AG09319 (cell line): ENCODE measurements around the gene CMTR1.

Source experiments
- DNase-seq: peaks from one replicate; pipeline ENCODE4 v3.0.0-alpha.2; 2010; ENCODE audit warnings: low read depth; ENCODE audit errors: extremely low read depth
- TF ChIP-seq, protein P1 (sequence below): IDR thresholded peaks from 2 replicates; pipeline ENCODE4 v1.5.1; 2011; ENCODE audit warnings: low read depth, mild to moderate bottlenecking, inconsistent platforms, low read length, moderate library complexity

Gene CMTR1

DNA sequence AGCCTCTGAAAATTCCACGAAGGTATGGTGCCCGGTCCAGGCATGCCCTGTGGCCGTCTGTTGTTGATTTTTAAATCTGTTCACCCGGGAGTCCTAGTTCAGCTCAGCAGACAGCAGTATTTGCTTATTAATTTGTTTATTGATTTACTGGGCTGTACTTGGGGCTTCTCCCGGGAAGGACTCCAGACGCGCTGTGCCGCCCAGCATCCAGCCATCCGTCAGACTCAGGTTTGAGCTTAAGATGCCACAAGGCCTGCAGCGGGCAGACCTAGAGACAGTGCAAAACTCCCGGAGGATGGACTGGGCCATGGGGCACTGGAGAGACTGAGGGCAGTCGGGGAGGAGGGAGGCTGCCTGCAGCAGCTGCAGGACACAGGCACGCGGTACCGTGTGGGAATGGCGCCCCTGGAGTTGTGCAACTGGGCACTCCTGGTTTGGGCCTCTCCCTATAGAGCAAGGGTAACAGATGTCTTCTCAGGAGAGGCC lies 83.9 kb downstream of the CMTR1 start:
- DNase-seq: no peak
- TF ChIP-seq, protein P1, sequence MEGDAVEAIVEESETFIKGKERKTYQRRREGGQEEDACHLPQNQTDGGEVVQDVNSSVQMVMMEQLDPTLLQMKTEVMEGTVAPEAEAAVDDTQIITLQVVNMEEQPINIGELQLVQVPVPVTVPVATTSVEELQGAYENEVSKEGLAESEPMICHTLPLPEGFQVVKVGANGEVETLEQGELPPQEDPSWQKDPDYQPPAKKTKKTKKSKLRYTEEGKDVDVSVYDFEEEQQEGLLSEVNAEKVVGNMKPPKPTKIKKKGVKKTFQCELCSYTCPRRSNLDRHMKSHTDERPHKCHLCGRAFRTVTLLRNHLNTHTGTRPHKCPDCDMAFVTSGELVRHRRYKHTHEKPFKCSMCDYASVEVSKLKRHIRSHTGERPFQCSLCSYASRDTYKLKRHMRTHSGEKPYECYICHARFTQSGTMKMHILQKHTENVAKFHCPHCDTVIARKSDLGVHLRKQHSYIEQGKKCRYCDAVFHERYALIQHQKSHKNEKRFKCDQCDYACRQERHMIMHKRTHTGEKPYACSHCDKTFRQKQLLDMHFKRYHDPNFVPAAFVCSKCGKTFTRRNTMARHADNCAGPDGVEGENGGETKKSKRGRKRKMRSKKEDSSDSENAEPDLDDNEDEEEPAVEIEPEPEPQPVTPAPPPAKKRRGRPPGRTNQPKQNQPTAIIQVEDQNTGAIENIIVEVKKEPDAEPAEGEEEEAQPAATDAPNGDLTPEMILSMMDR: no peak

DNA sequence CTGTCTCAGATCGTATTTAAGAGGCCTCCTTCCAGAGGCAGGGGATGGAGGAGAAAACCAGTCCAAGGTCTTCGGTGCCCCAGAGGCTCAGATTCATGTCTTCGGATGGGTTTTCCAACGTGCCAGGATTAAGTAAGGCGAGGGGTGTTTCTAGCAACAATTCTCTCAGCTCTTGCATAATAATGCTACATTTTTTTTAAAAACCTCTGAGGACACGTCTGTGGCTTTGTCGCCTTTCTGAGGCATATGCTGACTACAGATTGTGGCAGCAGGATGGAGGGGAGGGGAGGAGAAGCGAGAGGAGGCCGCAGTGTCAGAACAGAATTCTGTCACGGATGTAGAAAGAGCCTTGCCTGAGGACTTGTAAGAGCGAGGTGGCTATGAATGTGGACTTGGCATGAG lies 84.4 kb downstream of the CMTR1 start:
- no peak for DNase-seq
- TF ChIP-seq, protein P1: no peak

DNA sequence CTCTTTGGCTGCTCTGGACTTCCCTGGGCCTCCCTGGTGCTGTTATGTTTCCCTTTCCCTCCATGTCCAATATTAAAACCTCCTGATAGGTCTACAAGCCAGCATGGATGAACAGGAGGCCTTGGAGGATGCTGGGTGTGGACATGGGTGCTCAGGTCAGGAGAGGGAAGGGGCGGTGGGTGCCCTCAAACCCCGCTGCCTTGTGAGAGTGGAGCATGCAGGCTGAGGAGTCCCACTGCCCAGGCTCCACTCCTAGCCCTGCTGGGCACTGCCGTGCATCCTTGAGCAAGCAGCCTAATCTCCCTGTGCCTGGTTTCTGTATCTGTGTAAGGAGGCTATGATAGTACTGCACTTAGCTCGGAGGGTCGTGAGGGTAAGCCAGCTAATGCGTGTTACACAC lies 85.1 kb downstream of the CMTR1 start:
- no peak for DNase-seq

DNA sequence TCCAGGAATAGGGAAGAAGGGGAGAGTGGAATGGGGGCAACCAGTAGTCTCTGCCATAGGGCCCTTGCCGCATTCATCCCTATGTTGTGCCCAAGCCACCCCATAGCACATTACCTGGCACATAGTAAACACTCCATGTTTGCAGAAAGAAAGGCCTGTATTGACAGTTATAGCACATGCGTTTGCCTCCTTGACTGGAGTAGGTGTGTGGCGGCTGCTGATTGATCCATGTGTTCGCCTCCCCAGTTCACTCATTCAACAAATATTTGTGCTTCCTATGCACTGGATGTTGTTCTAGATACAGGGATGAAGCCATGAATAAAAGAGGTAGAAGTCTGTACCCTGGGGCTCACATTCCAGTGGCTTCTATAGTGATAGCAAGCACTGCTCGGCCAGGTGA lies 86.4 kb downstream of the CMTR1 start:
- DNase-seq: no peak
- TF ChIP-seq, protein P1: no peak

More for the DNA sequence above, 85.1 kb downstream of the CMTR1 start:
- TF ChIP-seq, protein P1: no peak

DNA sequence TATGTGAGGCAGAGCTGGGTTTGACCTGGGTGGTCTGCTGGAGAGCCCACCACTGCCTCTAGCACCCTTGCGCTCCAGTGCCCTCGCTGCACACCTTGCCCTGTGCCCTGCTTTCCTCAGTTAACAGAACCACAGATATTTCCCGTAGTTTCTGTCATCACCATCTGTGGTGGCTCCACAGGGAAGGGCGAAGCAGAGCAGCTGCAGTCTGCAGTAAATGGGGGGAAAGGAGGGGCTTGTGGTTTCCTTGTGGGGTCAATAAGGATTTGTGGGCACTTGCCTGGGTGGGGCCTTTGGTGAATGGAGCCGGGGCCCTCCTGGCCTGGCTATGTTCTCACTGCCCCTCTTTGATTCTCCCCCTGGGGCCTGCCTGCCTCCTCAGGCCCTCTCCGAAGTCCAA lies 87.9 kb downstream of the CMTR1 start:
- DNase-seq: no peak
- TF ChIP-seq, protein P1: no peak

DNA sequence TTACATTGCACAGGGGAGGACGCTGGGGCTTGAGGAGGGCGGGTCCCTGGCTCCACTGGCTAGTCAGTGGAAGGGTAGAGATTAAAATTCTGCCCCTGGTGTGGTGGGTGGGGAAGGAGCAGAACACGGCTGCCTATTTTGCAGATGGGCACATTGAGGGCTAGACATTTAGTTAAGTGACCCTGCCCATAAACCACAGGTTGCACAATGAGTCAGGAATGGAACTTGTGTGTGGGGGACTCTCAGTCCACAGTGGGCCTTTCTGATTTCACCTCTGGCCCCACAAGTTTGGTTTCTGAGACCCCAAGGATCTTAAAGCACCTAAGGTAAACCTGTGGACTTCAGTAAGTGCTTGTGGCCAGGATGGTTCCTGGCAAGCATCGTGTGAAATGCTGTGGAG lies 88.7 kb downstream of the CMTR1 start:
- TF ChIP-seq, protein P1: no peak
- no peak for DNase-seq

DNA sequence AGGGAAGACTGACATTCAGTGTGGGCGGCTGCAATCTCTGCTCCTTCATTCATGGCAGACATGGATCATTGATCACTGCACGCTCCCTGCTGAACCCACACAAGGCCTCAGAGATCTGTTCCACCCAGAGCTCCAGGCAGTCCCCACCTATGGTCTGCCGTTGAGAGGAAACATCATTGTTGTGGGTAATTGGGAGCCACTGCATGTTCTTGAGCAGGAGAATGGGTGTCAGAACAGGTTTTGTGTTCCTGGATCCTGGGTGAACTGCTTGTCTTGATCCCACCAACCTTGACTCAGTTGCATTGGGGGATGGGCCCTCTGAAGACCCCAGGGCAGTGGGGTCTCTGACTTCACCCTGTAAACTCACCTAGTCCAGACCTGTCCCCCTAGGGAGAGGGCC lies 89.8 kb downstream of the CMTR1 start:
- TF ChIP-seq, protein P1: no peak
- DNase-seq: no peak
